ENCODE data around the gene ZNF879.

The ZNF879 gene

DNA sequence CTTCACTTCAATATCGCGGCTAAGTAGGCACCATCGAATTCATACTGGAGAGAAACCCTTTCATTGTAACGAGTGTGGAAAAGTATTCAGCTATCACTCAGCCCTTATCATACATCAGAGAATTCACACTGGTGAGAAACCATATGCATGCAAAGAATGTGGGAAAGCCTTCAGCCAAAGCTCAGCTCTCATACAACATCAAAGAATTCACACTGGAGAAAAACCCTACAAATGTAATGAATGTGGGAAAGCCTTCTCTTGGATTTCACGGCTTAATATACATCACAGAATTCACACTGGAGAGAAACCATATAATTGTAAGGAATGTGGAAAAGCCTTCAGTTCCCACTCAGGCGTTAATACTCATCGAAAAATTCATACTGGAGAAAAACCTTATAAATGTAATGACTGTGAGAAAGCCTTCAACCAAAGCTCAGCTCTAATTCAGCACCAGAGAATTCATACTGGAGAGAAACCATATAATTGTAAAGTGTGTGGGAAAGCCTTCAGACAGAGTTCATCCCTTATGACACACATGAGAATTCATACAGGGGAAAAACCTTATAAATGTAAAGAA, 9.5 kb downstream of the ZNF879 start:
- DNase-seq: no peak

DNA sequence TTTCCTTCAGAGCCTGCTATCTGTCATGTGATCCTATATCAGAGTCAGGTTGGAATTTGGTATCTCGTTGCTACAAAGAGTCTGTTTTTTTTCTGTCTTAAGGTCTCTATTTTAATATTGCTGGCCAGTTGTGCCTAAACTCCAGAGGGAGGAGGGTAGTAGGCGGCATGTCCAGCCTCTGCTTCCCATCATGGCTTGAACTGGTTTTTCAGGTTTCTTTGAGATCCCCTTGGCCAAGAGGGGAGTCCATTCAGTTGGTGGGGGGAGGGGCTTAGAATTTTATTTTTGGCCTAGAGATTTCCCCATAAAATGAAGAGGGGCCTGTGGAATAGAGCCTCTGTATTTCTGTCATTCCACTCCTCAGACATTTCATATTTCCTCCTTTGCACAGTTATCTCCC, 21.2 kb downstream of the ZNF879 start:
- DNase-seq: no peak

DNA sequence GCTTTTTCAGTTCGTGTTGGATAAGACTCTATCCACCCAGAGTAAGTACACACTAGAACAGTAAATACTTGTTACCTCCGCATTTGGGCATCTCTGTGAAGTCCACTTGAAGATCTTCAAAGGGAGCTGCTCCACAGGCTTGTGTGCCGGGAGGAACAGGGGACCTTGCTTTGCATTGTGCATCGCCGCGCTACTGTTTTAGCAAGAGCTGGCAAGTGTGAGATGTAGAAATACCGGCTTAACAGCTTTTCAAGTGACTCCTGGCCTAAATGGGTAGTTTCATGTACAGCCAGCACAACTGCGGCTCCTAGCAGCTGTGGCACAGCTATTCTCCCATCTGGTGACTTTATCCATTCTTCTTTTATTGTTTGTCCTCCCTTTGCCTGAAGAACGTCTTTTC, 28.2 kb downstream of the ZNF879 start:
- DNase-seq: no peak

DNA sequence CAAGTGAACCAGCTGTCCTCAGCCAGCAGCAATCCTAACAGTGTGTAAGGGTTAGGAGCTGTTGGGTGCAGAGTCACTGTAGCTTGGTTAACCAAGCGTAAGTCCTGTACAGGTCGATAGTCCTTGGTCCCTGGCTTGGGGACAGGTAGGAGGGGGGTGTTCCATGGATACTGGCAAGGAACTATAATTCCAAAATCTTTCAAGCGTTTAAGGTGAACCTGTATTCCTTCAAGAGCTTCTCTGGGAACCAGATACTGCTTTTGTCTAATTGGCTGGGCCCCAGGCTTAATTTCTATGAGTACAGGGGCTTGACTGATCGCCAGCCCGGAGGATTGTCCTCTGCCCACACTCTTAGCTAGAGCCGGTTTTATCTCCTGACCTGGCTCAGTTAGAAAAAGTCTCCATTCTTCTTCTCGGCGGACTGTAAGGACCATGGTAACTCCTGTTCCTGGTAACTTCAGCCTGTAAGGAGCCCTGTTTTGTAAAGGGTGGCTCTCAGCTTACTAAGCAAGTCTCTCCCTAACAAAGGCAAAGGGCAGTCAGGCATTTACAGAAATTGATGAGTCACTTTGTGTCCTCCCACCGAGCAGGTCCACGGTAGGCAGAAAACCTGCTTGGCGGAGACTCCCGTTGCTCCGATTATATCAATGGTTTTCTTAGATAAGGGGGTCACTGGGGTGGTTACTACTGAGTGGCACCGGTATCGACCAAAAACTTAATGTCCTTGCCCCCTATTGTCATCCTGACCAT, 30.6 kb downstream of the ZNF879 start:
- no peak for DNase-seq

DNA sequence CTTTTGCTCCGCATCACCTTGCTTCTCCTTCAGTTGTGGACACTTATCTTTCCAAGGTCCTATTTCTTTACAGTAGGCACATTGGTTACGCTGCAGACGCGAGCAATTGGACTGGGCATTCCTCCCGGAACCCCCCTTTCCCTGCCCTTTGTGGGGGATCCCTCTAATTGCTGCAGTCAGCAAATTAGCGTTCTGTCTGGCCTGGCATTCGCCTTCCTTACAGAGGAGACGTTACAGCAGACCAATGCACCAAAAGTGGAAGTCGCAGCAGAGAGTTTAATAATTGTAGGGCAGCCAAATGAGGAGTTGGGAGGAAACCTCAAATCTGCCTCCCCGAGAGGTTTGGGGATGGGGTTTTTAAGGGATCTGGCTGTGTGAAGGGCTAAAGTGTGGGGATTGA, 31.3 kb downstream of the ZNF879 start:
- no peak for DNase-seq

DNA sequence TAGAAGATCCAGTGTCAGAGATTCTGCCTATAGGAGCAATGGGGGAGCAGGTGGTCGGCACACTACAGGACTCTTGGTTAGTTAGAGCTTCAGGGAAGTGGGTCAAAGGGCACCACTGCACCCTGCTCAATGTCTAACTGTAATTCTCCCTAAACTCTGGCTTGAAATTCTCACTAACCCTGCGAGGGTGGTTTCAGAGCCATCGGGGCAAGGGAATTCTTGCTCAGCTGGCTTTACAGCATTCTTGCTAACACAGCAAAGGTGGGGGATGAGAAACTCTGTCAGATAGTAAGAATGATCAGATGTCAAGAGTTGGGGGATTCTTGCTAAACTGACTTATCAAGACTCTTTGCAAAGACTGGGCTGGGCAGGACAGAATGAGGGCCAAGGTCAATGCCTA, 31.8 kb downstream of the ZNF879 start:
- no peak for DNase-seq

DNA sequence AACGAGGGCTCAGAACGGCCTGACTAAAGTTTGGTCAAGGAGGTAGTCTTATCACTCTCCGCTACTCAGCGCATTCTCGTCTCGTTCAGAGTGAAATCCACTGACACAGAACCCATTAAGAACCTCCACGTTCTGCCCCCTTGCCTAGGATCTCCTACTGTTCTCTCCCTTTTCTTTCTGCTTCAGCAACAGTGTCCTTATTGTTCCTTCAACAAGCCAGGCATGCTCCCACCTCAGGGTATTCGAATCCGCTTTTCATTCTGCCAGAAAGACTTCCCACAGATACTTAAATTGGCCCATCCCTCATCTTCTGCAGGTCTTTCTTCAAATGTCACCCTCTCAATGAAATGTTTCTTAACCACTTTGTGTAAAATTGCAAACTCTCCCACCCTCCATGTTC, 32.2 kb downstream of the ZNF879 start:
- DNase-seq: no peak

DNA sequence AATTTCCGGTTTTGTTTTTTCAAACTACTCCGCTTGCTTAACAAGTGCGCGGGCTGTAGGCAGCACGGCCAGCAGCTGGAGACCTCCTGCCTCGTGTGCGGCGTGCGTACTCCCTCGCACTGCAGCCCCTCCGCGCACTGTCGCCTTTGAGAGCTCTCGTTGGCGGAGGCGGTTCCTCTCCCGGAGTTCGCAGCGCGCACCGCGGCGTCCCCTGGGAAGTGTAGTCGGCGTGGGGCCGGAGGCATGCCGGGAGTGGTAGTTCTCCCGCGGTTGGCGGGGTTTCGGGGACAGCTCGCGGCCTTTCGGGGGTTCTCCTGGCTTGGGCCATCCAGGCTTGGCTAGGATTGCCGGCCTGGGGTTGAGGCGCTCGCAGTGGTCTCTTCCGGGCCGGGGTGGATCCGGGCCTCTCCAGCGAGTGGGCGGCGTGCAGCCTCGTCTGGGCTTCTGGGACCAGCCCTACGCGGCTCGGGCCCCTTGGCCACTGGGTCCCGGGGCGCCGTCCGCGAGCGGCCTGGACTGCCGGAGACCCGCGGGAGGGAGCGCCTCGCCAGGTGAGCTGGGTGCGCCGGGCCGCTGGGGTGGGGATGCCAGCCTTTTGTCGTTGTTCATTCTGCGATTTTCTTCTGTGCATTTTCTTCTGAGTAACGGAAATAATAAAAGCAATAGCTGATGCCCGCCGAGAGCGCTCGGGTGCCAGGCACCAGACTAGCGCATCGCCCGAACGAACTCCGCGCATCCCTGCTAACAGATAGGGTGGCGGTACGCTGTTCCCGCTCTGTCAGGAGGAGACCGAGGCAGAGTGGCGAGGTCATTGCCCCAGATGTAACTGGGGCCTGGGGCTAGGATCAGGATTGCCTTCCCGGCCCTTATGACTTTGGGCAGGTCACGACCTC, 36.8 kb downstream of the ZNF879 start, which contains the start of gene ZNF354C:
Gene ZNF354C (plus strand): TSS at position 258 of the 893 bp plus-strand sequence. CDS start 1,696 bp downstream, outside the sequence.
- DNase-seq: peak; percentile 96

DNA sequence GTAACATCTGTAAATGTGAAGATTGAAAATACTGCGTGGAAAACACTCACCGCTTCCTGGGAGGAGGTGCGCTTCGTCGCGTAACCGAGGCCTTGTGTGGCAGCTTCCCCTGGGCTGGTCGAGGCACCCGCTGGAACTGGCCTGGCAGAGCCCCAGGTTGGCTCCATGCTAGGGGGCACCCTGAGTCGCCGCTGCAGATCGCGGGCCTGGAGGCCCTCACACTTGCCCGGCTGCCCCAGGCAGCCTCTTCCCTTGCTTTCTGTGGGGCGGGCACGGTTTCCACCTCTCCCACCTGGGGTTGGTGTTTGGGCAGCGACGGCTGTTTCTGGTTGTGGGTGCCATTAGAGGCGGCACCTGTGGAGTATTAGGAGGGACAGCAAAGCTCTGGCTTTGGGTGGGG, 37.4 kb downstream of the ZNF879 start:
- DNase-seq: no peak

DNA sequence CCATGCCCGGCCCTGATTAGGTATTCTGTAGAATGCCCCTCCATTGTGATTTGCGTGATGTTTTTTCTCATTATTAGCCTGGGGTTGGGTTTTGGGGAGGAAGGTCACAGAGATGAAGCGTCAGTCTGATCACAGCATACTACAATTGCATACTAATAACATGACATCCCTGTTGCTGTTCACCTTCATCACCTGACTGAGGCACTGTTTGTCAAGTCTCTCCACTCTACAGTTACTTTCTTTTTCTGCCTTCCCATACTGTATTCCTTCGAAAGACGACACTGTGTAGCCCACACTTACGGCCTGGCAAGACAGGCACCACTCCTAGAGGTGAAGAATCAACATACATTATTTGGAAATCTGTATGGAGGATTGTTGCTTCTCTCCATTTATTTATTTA, 42.1 kb downstream of the ZNF879 start:
- DNase-seq: no peak

DNA sequence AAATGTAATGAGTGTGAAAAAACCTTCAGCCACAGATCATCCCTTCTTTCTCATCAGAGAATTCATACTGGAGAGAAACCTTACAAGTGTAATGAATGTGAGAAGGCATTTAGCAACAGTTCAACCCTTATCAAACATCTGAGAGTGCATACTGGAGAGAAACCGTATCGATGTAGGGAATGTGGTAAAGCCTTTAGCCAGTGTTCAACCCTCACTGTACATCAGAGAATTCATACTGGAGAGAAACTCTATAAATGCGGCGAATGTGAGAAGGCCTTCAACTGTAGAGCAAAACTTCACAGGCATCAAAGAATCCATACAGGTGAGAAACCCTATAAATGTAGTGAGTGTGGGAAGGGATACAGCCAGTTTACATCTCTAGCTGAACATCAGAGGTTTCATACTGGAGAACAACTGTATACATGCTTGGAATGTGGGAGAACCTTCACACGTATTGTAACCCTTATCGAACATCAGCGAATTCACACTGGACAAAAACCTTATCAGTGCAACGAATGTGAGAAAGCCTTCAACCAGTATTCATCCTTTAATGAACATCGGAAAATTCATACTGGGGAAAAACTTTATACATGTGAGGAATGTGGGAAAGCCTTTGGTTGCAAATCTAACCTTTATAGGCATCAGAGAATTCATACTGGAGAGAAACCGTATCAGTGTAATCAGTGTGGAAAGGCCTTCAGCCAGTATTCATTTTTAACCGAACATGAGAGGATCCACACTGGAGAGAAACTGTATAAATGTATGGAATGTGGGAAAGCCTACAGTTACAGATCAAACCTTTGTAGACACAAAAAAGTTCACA, 55.8 kb downstream of the ZNF879 start:
- DNase-seq: no peak

DNA sequence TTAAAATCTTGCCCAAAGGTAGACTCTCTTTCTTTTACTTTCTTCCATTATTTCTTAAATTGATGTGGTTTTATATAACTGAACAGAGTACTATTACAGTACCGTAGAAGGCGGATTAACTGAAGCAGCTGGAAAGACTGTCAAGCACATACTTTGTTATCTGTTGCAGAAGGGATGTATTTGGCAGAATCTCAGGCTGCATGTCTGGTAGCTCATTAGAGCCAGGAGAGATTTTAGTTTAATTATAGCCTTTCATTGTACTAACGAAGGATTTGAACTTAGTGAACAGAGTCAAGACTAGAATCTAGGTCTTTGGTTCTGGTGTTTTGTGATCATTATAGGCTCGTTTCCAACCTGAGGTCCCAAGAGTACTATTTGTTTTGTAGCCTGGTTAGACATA, 57.1 kb downstream of the ZNF879 start:
- no peak for DNase-seq

All from NCI-H69 (cell line).